ENCODE data around the gene TDRD5.

TDRD5 gene

DNA sequence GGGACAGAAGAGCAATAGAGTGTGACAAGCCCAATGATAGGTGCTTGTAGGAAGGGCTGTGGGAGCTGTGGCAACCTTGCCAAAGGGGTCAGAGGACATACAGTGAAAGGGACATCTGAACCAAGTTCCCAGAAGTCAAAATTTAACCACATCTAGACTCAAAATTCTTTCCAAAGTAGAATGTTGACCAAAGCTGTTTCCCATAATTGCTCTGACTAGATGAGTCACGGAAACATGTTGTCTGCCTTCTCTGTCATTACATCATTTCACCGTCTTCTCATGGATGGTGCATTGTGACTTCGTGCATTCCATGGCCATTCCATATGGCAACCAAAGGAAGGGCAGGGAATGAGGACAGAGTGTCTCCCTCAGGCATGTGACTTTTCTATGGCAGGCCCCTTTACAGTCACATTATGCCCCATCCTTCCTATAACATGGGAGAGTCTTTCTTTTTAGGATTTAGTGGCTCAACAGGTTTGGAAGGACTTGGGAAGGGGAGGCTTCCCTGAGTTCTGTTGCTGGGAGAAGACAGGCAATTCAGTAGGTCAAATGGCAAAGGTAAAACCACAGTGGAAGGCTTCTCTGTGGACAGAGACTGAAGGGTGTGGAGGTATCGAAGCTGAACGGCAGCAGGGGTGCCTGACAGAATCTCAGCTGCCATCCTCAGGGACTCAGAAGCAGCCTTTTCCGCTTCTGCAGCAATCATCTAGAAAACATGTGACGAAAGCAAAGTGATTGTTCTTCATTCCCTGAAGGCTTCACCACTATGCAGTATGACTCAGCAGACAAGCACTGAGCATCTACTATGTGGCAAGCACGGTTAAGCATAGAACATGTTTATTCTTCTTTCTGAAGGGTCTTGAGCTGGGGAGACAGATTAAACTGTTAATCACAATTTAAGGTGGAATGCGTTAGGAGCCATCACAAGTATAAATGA, 40.6 kb upstream of the TDRD5 start:
- TF ChIP-seq, protein P1, sequence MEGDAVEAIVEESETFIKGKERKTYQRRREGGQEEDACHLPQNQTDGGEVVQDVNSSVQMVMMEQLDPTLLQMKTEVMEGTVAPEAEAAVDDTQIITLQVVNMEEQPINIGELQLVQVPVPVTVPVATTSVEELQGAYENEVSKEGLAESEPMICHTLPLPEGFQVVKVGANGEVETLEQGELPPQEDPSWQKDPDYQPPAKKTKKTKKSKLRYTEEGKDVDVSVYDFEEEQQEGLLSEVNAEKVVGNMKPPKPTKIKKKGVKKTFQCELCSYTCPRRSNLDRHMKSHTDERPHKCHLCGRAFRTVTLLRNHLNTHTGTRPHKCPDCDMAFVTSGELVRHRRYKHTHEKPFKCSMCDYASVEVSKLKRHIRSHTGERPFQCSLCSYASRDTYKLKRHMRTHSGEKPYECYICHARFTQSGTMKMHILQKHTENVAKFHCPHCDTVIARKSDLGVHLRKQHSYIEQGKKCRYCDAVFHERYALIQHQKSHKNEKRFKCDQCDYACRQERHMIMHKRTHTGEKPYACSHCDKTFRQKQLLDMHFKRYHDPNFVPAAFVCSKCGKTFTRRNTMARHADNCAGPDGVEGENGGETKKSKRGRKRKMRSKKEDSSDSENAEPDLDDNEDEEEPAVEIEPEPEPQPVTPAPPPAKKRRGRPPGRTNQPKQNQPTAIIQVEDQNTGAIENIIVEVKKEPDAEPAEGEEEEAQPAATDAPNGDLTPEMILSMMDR (IDR thresholded peaks at IDR 0.05; ENCODE audit: low read depth, low read length): no peak
- in situ Hi-C loops (cut with HindIII; ENCODE audit: low sequenced_read_pairs): no loop called here
- peak; percentile 32 for DNase-seq (ENCODE audit: low read depth, low spot score)
- no peak overlapping the region for H3K4me3 ChIP-seq (ENCODE audit: low read depth, low read length)

DNA sequence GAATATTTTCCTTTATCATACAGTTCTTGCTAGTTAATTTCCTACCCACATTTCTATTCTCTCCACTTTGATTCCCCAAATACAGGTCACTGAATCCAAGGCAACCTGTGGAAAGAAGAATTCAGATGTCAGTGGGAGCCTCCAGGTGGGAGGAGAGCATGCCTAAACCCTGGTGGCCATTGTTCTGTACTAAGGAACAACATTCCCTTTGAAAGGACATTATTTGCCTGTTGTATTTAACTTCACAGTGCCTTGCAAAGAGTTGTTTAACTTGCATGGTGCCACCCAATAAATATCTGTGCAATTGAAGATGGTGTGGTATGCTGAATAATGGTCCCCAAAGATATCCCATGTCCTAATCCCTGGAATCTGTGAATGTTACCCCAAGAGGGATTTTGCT, 37.2 kb upstream of the TDRD5 start:
- TF ChIP-seq, protein P1 (IDR thresholded peaks at IDR 0.05; ENCODE audit: low read depth, low read length): no peak
- in situ Hi-C loops (cut with HindIII; ENCODE audit: low sequenced_read_pairs): no loop called here

GRCh38 chr1:179558078-179558477, 33.6 kb upstream of the TDRD5 start:
- TF ChIP-seq, protein P1 (IDR thresholded peaks at IDR 0.05; ENCODE audit: low read depth, low read length): no peak
- in situ Hi-C loops (cut with HindIII; ENCODE audit: low sequenced_read_pairs): no loop called here
- no peak for DNase-seq (ENCODE audit: low read depth, low spot score)
- H3K4me3 ChIP-seq (ENCODE audit: low read depth, low read length): no peak overlapping the region

More for the DNA sequence above, 37.2 kb upstream of the TDRD5 start:
- no peak overlapping the region for H3K4me3 ChIP-seq (ENCODE audit: low read depth, low read length)
- DNase-seq (ENCODE audit: low read depth, low spot score): no peak

GRCh38 chr1:179575497-179576314, 15.9 kb upstream of the TDRD5 start, which contains the start of gene NPHS2:
TSS of gene NPHS2 (minus strand) at chr1:179575948. CDS start at chr1:179575864, 84 bp downstream.
- no peak for DNase-seq (ENCODE audit: low read depth, low spot score)
- H3K4me3 ChIP-seq (ENCODE audit: low read depth, low read length): no peak within 1 kb of the TSS
- in situ Hi-C loops (cut with HindIII; ENCODE audit: low sequenced_read_pairs): no loop called here
- TF ChIP-seq, protein P1 (IDR thresholded peaks at IDR 0.05; ENCODE audit: low read depth, low read length): no peak

- no peak for DNase-seq (ENCODE audit: low read depth, low spot score)
- TF ChIP-seq, protein P1 (IDR thresholded peaks at IDR 0.05; ENCODE audit: low read depth, low read length): no peak
- in situ Hi-C loops (cut with HindIII; ENCODE audit: low sequenced_read_pairs): no loop called here
- no peak overlapping the region for H3K4me3 ChIP-seq (ENCODE audit: low read depth, low read length)
These were observed 15.1 kb upstream of the TDRD5 start for GRCh38 chr1:179576509-179576908.

DNA sequence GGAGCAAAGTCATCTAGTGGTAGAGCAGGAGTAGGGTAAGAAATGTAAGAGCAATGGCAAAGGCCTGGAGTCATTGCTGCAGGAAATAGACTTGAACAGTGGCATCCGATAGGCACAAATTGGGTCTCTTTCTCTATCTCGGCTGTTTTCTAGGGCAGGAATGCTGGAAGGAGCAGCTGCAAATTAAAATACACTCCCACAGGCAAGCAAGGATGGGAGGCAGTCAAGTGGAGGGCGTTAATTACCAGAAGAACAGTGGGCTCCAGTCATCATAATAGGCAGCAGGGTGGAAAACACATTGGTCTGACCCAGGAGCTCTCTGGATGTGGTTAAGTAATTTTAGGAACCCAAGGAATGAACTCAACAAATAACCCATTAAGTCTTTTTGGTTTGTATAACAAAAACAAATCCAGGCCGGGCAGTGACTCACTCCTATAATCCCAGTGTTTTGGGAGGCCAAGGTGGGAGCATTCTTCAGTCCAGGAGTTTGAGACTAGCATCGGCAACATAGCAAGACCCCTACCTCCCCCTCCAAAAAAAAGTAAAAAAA, 7.8 kb upstream of the TDRD5 start:
- DNase-seq (ENCODE audit: low read depth, low spot score): no peak
- in situ Hi-C loops (cut with HindIII; ENCODE audit: low sequenced_read_pairs): no loop called here
- H3K4me3 ChIP-seq (ENCODE audit: low read depth, low read length): no peak overlapping the region
- TF ChIP-seq, protein P1 (IDR thresholded peaks at IDR 0.05; ENCODE audit: low read depth, low read length): no peak
